ENCODE measurements around the gene PLA2G2C.
A peak's percentile ranks its signal among the peaks of the same experiment; 100 is the strongest.
"Not testable (repeated sequence)": the region's sequence is repeated elsewhere in the genome, so short reads cannot be mapped to it uniquely, and the experiment has no call there.

The PLA2G2C gene

GRCh38 chr1:20151906-20152598, 34.3 kb downstream of the PLA2G2C start:
- DNase-seq = peak; percentile 72

GRCh38 chr1:20150969-20151368, 35.3 kb downstream of the PLA2G2C start:
- no peak for DNase-seq

GRCh38 chr1:20150326-20150705, 36.0 kb downstream of the PLA2G2C start:
- no peak for DNase-seq

GRCh38 chr1:20149601-20150325, 36.6 kb downstream of the PLA2G2C start:
- no peak for DNase-seq

- no peak for DNase-seq
These were observed 37.5 kb downstream of the PLA2G2C start for GRCh38 chr1:20148571-20149500.

- no peak for DNase-seq
These were observed 38.3 kb downstream of the PLA2G2C start for GRCh38 chr1:20147846-20148570.

- DNase-seq = no peak
These were observed 42.4 kb downstream of the PLA2G2C start for GRCh38 chr1:20143734-20144565.

GRCh38 chr1:20143318-20143717, 43.0 kb downstream of the PLA2G2C start:
- DNase-seq = no peak

GRCh38 chr1:20142001-20142710, 44.2 kb downstream of the PLA2G2C start:
- no peak for DNase-seq

- DNase-seq = no peak
These were observed 44.9 kb downstream of the PLA2G2C start for GRCh38 chr1:20141466-20141865.

- no peak for DNase-seq
These were observed 45.3 kb downstream of the PLA2G2C start for GRCh38 chr1:20141001-20141400.

GRCh38 chr1:20139776-20140612, 46.3 kb downstream of the PLA2G2C start:
- DNase-seq = no peak

- DNase-seq = no peak
These were observed 47.3 kb downstream of the PLA2G2C start, which contains the start of gene PLA2G2F for GRCh38 chr1:20138961-20139550. Gene PLA2G2F, plus strand, starts transcription at chr1:20139323. Its CDS starts 105 bp downstream, at chr1:20139428.

GRCh38 chr1:20138346-20138745, 48.0 kb downstream of the PLA2G2C start:
- no peak for DNase-seq

GRCh38 chr1:20137604-20138003, 48.7 kb downstream of the PLA2G2C start:
- DNase-seq = no peak

- no peak for DNase-seq
These were observed 49.3 kb downstream of the PLA2G2C start for GRCh38 chr1:20137055-20137454.

GRCh38 chr1:20136249-20136648, 50.1 kb downstream of the PLA2G2C start:
- no peak for DNase-seq

- no peak for DNase-seq
These were observed 51.3 kb downstream of the PLA2G2C start for GRCh38 chr1:20134995-20135394.

GRCh38 chr1:20130518-20130917, 55.8 kb downstream of the PLA2G2C start:
- not testable (repeated sequence) for DNase-seq
